ENCODE measurements around the gene METTL21C.

Gene METTL21C

DNA sequence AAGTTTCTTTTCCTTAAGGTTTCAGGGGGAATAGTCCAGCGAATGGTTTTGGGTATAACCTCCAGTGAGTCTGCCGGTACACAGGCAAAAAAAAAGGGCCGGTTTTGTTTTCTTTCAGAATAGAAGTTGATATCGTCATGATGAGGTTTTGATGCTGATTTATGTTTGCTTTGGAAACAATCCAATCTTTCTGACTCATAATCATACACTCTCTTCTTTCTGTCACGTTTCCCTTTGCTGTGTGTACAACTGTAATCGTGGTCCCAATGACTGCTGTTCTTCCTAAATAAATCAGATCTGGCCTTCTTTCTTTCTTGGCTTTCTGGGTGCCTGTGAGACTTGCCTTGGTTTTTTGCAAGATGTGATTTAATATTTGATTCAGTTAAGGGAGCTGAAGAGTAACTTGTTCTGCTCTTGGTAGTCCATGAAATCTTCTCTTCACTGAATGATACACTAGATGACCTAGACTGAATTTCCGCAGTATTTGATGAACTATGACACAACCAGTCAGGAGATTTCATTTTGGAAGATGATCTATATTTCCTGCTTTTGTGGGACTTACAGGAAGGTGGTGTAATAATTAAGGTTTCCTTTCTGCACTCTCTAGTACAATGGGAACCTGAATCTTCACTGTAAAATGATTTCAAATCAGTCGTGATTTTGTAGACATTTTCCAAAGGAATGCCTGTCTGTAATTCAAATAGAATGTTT lies 34.9 kb upstream of the METTL21C start:
- Histone ChIP-seq H2AFZ (ENCODE audit: low read length) (no peak overlapping the region), H3K79me2 (ENCODE audit: insufficient read depth, low read length) (no peaks in the 10 kb centered on the region), H3K4me2 (ENCODE audit: low read depth, low read length, poor library complexity, severe bottlenecking) (no peak overlapping the region), H4K20me1 (ENCODE audit: insufficient read depth, low read length, poor library complexity, severe bottlenecking) (no peaks in the 10 kb centered on the region), H3K4me3 (ENCODE audit: low read length, poor library complexity, severe bottlenecking) (no peak overlapping the region), H3K36me3 (ENCODE audit: insufficient read depth, low read length) (no peaks in the 10 kb centered on the region), H3K9me2 (replicated peaks; ENCODE audit: low read depth, low read length) (no peaks in the 10 kb centered on the region), H3K9ac (ENCODE audit: low read depth, low read length, poor library complexity, severe bottlenecking) (no peak overlapping the region), H3K4me1 (ENCODE audit: insufficient read depth, low read length, poor library complexity, severe bottlenecking) (no peaks in the 10 kb centered on the region), H3K9me3 (ENCODE audit: insufficient read depth, low read depth, low read length) (no peaks in the 10 kb centered on the region), H3F3A (ENCODE audit: low read depth) (no peaks in the 10 kb centered on the region), H3K27me3 (ENCODE audit: insufficient read depth, low read length, poor library complexity, severe bottlenecking) (peaks cover 13% of the 10 kb centered on the region)
- TF ChIP-seq, protein P1, sequence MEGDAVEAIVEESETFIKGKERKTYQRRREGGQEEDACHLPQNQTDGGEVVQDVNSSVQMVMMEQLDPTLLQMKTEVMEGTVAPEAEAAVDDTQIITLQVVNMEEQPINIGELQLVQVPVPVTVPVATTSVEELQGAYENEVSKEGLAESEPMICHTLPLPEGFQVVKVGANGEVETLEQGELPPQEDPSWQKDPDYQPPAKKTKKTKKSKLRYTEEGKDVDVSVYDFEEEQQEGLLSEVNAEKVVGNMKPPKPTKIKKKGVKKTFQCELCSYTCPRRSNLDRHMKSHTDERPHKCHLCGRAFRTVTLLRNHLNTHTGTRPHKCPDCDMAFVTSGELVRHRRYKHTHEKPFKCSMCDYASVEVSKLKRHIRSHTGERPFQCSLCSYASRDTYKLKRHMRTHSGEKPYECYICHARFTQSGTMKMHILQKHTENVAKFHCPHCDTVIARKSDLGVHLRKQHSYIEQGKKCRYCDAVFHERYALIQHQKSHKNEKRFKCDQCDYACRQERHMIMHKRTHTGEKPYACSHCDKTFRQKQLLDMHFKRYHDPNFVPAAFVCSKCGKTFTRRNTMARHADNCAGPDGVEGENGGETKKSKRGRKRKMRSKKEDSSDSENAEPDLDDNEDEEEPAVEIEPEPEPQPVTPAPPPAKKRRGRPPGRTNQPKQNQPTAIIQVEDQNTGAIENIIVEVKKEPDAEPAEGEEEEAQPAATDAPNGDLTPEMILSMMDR (conservative IDR thresholded peaks at IDR 0.05; ENCODE audit: low read length): no peak
- TF ChIP-seq EZH2phosphoT487 (IDR thresholded peaks at IDR 0.05; ENCODE audit: borderline replicate concordance): no peak

DNA sequence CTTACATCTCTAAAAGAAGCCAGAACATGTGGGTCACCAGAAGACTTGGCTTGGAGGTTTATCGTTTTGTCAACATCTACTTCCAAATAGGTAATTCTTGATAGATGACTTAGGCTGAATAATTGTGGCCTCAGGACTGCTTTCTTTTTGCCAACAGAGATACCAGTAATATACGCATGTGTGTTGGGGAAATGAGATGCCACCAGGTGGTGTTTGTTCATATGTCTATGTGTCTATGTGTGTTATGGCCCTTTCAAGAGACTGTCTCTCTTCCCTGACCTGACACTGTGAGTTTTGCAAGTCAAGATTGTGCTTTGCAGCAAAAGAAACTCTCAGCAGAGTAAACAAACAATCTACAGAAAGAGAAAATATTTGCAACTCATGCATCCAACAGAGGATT lies 31.6 kb upstream of the METTL21C start:
- Histone ChIP-seq H2AFZ (ENCODE audit: low read length) (no peak overlapping the region; the same call in 1 of the 2 replicates), H3K4me1 (ENCODE audit: insufficient read depth, low read length, poor library complexity, severe bottlenecking) (no peaks in the 10 kb centered on the region), H4K20me1 (ENCODE audit: insufficient read depth, low read length, poor library complexity, severe bottlenecking) (no peaks in the 10 kb centered on the region), H3K9me2 (replicated peaks; ENCODE audit: low read depth, low read length) (no peaks in the 10 kb centered on the region), H3K36me3 (ENCODE audit: insufficient read depth, low read length) (no peaks in the 10 kb centered on the region), H3K27me3 (ENCODE audit: insufficient read depth, low read length, poor library complexity, severe bottlenecking) (peaks cover 5% of the 10 kb centered on the region), H3K4me3 (ENCODE audit: low read length, poor library complexity, severe bottlenecking) (no peak overlapping the region), H3K9ac (ENCODE audit: low read depth, low read length, poor library complexity, severe bottlenecking) (no peak overlapping the region), H3K4me2 (ENCODE audit: low read depth, low read length, poor library complexity, severe bottlenecking) (no peak overlapping the region), H3F3A (ENCODE audit: low read depth) (no peaks in the 10 kb centered on the region), H3K79me2 (ENCODE audit: insufficient read depth, low read length) (no peaks in the 10 kb centered on the region), H3K9me3 (ENCODE audit: insufficient read depth, low read depth, low read length) (no peaks in the 10 kb centered on the region)
- TF ChIP-seq EZH2phosphoT487 (IDR thresholded peaks at IDR 0.05; ENCODE audit: borderline replicate concordance): no peak
- TF ChIP-seq, protein P1 (conservative IDR thresholded peaks at IDR 0.05; ENCODE audit: low read length): peak; percentile 64

DNA sequence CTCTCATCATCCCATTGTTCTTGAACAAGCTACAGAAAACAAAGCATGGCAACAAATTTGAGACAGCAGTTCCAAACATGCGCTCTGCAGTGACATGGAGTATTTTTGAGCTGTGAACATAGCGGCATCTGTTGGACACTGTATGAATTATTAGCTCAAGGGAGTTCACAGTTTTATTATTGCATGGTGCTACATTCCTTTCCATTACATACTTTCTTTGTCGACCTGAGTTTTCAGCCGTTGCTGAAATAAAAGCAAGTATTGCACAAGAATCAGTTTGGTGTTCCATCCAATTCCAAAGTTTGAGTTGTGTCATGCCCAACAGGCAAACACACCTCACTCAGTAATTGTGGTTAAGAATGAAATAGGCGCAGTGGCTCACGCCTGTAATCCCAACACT lies 30.1 kb upstream of the METTL21C start:
- no peaks in the 10 kb centered on the region for H3K9me3 ChIP-seq (ENCODE audit: insufficient read depth, low read depth, low read length)
- H3K9me2 ChIP-seq (replicated peaks; ENCODE audit: low read depth, low read length): no peaks in the 10 kb centered on the region
- 0 out of 2 replicates have a peak overlapping the region, but pooled peaks have one; percentile 70 for H2AFZ ChIP-seq (ENCODE audit: low read length)
- no peaks in the 10 kb centered on the region for H3K4me1 ChIP-seq (ENCODE audit: insufficient read depth, low read length, poor library complexity, severe bottlenecking)
- no peak overlapping the region for H3K4me2 ChIP-seq (ENCODE audit: low read depth, low read length, poor library complexity, severe bottlenecking)
- TF ChIP-seq EZH2phosphoT487 (IDR thresholded peaks at IDR 0.05; ENCODE audit: borderline replicate concordance): no peak
- TF ChIP-seq, protein P1 (conservative IDR thresholded peaks at IDR 0.05; ENCODE audit: low read length): peak; percentile 65
- no peaks in the 10 kb centered on the region for H4K20me1 ChIP-seq (ENCODE audit: insufficient read depth, low read length, poor library complexity, severe bottlenecking)
- H3K36me3 ChIP-seq (ENCODE audit: insufficient read depth, low read length): no peaks in the 10 kb centered on the region
- H3F3A ChIP-seq (ENCODE audit: low read depth): no peaks in the 10 kb centered on the region
- no peaks in the 10 kb centered on the region for H3K27me3 ChIP-seq (ENCODE audit: insufficient read depth, low read length, poor library complexity, severe bottlenecking)
- H3K79me2 ChIP-seq (ENCODE audit: insufficient read depth, low read length): no peaks in the 10 kb centered on the region
- H3K9ac ChIP-seq (ENCODE audit: low read depth, low read length, poor library complexity, severe bottlenecking): no peak overlapping the region
- H3K4me3 ChIP-seq (ENCODE audit: low read length, poor library complexity, severe bottlenecking): no peak overlapping the region
